Spleen (tissue), 11 donors: ENCODE data around the gene FUT8. TPM values are rescaled to one million over a fixed set of nuclear protein-coding genes. Genes with fewer than 3 reads are reported as not detected.

ENCODE experiments used
- DNase-seq: peaks from one replicate; pipeline ENCODE4 v3.0.0-alpha.2; 2020
- H3K27ac ChIP-seq, 8 donors: fragments of 200-600 bp; sonication (generic) in 7 of 8; 1 replicate in 4 of 8; 2 replicates in 4 of 8; pipeline versions ENCODE4 v1.5.0 to v1.8.0; 2016 to 2021; ENCODE audit warnings: inconsistent platforms in 4 of 8, mild to moderate bottlenecking in 4 of 8, moderate library complexity in 1 of 8
- H3K27me3 ChIP-seq, 7 donors: fragments of 200-600 bp; sonication (generic) in 6 of 7; replicated peaks in 1 of 7; 1 replicate in 4 of 7; 2 replicates in 3 of 7; pipeline versions ENCODE4 v1.5.0 to v1.8.0; 2016 to 2021; ENCODE audit warnings: inconsistent platforms in 3 of 7, mild to moderate bottlenecking in 1 of 7
- H3K36me3 ChIP-seq, 6 donors: fragments of 200-600 bp; sonication (generic) in 5 of 6; 1 replicate in 4 of 6; 2 replicates in 2 of 6; pipeline versions ENCODE4 v1.5.0 to v1.8.0; 2016 to 2021; ENCODE audit warnings: inconsistent platforms in 2 of 6
- H3K4me1 ChIP-seq, 6 donors: fragments of 200-600 bp; sonication (generic) in 5 of 6; 1 replicate in 3 of 6; 2 replicates in 3 of 6; pipeline versions ENCODE4 v1.5.0 to v1.8.0; 2016 to 2021; ENCODE audit warnings: inconsistent platforms in 3 of 6
- H3K4me3 ChIP-seq, 8 donors: fragments of 200-600 bp; sonication (generic) in 7 of 8; 1 replicate in 4 of 8; 2 replicates in 4 of 8; pipeline versions ENCODE4 v1.5.0 to v1.8.0; 2016 to 2021; ENCODE audit warnings: inconsistent platforms in 4 of 8, mild to moderate bottlenecking in 4 of 8, moderate library complexity in 2 of 8
- H3K9me3 ChIP-seq, 8 donors: fragments of 200-600 bp; sonication (generic) in 7 of 8; 1 replicate in 4 of 8; 2 replicates in 4 of 8; pipeline versions ENCODE4 v1.5.0 to v1.8.0; 2016 to 2021; ENCODE audit warnings: inconsistent platforms in 4 of 8
- POLR2A ChIP-seq, 3 donors: fragments of 450-650 bp; IDR thresholded peaks; one replicate each; pipeline ENCODE4 v1.5.1; 2017; ENCODE audit warnings: antibody characterized with exemption in 3 of 3, mild to moderate bottlenecking in 1 of 3
- POLR2AphosphoS5 ChIP-seq, 3 donors: sonication (generic); formaldehyde crosslinking; IDR thresholded peaks; one replicate each; pipeline ENCODE4 v1.5.1; 2017; ENCODE audit warnings: antibody characterized with exemption in 3 of 3
- WGBS, 5 donors: extraction: QIAGEN DNeasy Blood & Tissue Kit in 3 of 5; methylation state at CpG; one replicate each; pipeline versions ENCODE4 v1.1.5 to v1.1.7; 2013 to 2018; 5-methylcytosine and 5-hydroxymethylcytosine counted together
- intact Hi-C: fragments of 100-400 bp; cut with DNase I; formaldehyde crosslinking; loops from one replicate; pipeline ENCODE4 v1.15.0; 2023; ENCODE audit warnings: low total_unique reads
- microRNA-seq, 3 donors: library from miRNA; unstranded; fragments of <30 nt; microRNA quantifications; one replicate each; pipeline versions ENCODE4 to v1.1.0, GENCODE V29; 2019 to 2020
- polyA plus RNA-seq, 3 donors: library from polyadenylated mRNA; stranded (reverse); fragments of 200-250 nt; gene quantifications; one replicate each; pipeline ENCODE4 v1.2.1, GENCODE V29; 2013
- small RNA-seq, 4 donors: library from RNA; depleted of rRNA; stranded (forward); fragments of <200 nt; gene quantifications; one replicate each; pipeline ENCODE3, GENCODE V24; 2016
- total RNA-seq, 7 donors: library from RNA; depleted of rRNA in 3 of 7; stranded (reverse); fragments of >200 nt in 3 of 7; fragmentation: NEBNext Ultra II Directional in 4 of 7; extraction: Animal tissue kit (Norgen Biotek cat#: 25700) in 4 of 7; gene quantifications; one replicate each; pipeline versions ENCODE4 v1.1.0 to v1.2.1, GENCODE V29; 2016 to 2021
- TF ChIP-seq, protein P1 (sequence below), 11 experiments: fragments of 200-600 bp in 7 of 11; fragments of 450-650 bp in 4 of 11; sonication (generic) in 4 of 11; IDR thresholded peaks in 8 of 11; conservative IDR thresholded peaks in 3 of 11; 1 replicate in 7 of 11; 2 replicates in 4 of 11; pipeline versions ENCODE4 v1.4.0 to v1.8.0; 2016 to 2021; ENCODE audit warnings: antibody characterized with exemption in 11 of 11, inconsistent platforms in 4 of 11, mild to moderate bottlenecking in 1 of 11
- donor health status: healthy with polysubstance abuse.
- donor health status: DM: no; HTN: no; CAD: no; lungs with moderate emphysema.
- donor health status: DM: no; HTN: no; CAD: no.
- donor health status: Bipolar disorder and iron deficiency.
- donor health status: healthy.
- donor health status: DM: no; HTN: no; CAD: no.
- donor health status: DM: yes; HTN: yes; CAD: no.

FUT8 gene
- total and polyA plus RNA-seq, 10 donors: 9.4 to 75.1 (median 53.0) TPM

DNA sequence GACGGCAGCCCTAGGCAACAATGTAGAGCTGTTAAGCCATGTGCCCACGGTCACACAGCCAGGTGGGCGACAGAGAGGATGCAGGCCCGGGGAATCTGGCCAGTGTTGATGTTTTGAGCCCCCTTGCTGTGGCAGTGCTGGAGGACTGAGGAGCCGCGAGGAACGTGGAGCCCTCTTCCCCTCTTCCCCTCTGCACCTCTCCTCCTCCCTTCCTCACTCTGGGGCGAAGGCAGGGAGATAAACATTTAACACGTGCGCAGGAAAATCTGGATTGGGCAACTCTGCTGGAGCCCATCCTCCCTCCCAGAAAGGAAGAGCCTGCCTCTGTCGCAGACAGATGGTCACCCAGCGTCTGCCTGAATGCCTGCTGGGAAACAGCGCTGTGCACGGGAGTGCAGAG is 376.8 kb downstream of the FUT8 start:
- Histone ChIP-seq H3K27ac (no peak overlapping the region), H3K9me3 (no peaks in the 10 kb centered on the region), H3K27me3 (no peaks in the 10 kb centered on the region), H3K4me1 (peaks cover 0 to 5% (median 0%) of the 10 kb centered on the region in 6 donors), H3K36me3 (no peaks in the 10 kb centered on the region), H3K4me3 (no peak overlapping the region)
- TF ChIP-seq, protein P1, sequence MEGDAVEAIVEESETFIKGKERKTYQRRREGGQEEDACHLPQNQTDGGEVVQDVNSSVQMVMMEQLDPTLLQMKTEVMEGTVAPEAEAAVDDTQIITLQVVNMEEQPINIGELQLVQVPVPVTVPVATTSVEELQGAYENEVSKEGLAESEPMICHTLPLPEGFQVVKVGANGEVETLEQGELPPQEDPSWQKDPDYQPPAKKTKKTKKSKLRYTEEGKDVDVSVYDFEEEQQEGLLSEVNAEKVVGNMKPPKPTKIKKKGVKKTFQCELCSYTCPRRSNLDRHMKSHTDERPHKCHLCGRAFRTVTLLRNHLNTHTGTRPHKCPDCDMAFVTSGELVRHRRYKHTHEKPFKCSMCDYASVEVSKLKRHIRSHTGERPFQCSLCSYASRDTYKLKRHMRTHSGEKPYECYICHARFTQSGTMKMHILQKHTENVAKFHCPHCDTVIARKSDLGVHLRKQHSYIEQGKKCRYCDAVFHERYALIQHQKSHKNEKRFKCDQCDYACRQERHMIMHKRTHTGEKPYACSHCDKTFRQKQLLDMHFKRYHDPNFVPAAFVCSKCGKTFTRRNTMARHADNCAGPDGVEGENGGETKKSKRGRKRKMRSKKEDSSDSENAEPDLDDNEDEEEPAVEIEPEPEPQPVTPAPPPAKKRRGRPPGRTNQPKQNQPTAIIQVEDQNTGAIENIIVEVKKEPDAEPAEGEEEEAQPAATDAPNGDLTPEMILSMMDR (IDR thresholded peaks at IDR 0.05 in 8 of 11, conservative IDR thresholded peaks at IDR 0.05 in 3 of 11): no peak
- no peak for TF ChIP-seq POLR2AphosphoS5 (IDR thresholded peaks at IDR 0.05)
- TF ChIP-seq POLR2A (IDR thresholded peaks at IDR 0.05): no peak
- DNase-seq: no peak
- WGBS, 5 donors: 61 to 87% (median 82%) methylated on average over 14 of the region's 14 CpGs
- intact Hi-C loops: no loop called here

DNA sequence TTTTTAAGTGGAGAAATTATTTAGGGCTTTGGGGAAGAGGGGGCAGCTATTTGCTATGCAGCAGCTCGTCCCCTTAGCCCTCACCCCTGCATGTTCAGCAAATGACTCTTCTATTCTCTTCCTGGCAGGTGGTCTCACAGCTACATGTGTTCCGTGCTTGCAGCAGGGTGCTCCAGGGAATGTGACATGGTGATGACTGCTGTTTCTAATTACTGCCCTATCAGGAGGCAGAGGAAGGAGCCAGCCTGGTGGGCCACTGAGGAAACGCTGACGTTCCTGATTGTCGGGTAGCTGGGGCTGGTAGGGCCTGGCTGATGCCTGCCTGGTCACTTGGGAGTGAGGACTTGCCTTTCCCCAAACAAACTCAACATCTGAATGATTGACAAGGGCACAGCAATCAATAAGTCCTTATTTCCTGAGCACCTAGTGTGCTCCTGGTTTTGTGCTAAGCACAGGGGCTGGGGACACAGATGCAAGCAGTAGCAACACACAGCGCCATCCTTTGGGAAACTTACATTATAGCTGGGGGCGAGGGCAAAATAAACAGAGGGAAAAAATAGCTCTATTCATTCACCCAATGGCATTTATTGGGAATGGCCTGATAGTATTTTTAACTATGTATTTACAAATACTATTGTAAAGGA is 377.8 kb downstream of the FUT8 start:
- TF ChIP-seq POLR2A (IDR thresholded peaks at IDR 0.05) (no peak), POLR2AphosphoS5 (IDR thresholded peaks at IDR 0.05) (no peak)
- TF ChIP-seq, protein P1 (IDR thresholded peaks at IDR 0.05 in 8 of 11, conservative IDR thresholded peaks at IDR 0.05 in 3 of 11): no peak
- no peaks in the 10 kb centered on the region for H3K36me3 ChIP-seq
- no peak overlapping the region for H3K4me3 ChIP-seq
- no peaks in the 10 kb centered on the region for H3K27me3 ChIP-seq
- 81 to 89% (median 83%) methylated on average over 7 of the region's 7 CpGs for WGBS, 5 donors
- H3K27ac ChIP-seq: no peak overlapping the region
- no peaks in the 10 kb centered on the region for H3K9me3 ChIP-seq
- no peak for DNase-seq
- intact Hi-C loops: no loop called here
- peaks cover 0 to 5% (median 0%) of the 10 kb centered on the region in 6 donors for H3K4me1 ChIP-seq

DNA sequence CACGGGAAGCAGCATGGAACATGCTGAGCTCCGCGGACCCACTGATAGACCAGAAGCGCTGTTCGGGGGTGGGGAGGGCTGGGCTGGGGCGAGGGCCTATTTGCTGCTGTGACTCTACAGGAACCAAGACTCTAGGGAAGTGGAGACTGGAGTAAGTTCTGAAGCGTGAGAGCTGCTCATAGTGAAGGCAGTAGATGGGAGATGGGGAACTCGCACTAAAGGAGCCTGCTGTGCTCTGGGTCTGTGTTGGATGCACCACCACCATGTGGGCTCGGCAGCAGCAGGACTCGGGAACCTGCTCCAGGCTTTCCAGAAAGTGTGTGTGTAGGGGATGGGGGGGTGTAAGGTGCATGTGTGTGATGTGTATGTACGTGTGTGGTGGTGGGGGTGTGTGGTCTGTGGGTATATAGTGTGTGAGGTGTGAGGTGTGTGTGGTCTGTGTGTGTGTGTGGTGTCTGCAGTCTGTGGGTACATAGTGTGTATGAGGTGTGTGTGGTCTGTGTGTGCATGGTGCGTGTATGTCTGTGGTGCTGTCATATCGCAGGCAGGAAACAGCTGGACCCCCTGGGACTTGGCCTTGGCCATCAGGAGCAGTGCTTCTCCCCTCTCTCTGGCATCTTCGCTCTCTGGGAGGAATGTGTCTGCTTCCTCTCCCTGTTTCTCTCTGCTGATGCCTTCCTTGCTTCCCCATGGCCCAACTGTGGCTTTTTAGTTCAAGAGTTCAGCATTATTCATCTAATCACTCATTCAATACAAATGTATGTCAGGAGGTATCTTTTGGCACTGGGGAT is 378.9 kb downstream of the FUT8 start:
- H3K4me1 ChIP-seq: peaks cover 0 to 5% (median 0%) of the 10 kb centered on the region in 6 donors
- 37 to 68% (median 44%) methylated on average over 14 of the region's 14 CpGs for WGBS, 5 donors
- H3K9me3 ChIP-seq: no peaks in the 10 kb centered on the region
- H3K4me3 ChIP-seq: no peak overlapping the region
- TF ChIP-seq, protein P1 (IDR thresholded peaks at IDR 0.05 in 8 of 11, conservative IDR thresholded peaks at IDR 0.05 in 3 of 11): no peak
- TF ChIP-seq POLR2AphosphoS5 (IDR thresholded peaks at IDR 0.05): no peak
- TF ChIP-seq POLR2A (IDR thresholded peaks at IDR 0.05): no peak
- no peaks in the 10 kb centered on the region for H3K27me3 ChIP-seq
- H3K27ac ChIP-seq: no peak overlapping the region
- DNase-seq: no peak
- intact Hi-C loops: no loop called here
- no peaks in the 10 kb centered on the region for H3K36me3 ChIP-seq

DNA sequence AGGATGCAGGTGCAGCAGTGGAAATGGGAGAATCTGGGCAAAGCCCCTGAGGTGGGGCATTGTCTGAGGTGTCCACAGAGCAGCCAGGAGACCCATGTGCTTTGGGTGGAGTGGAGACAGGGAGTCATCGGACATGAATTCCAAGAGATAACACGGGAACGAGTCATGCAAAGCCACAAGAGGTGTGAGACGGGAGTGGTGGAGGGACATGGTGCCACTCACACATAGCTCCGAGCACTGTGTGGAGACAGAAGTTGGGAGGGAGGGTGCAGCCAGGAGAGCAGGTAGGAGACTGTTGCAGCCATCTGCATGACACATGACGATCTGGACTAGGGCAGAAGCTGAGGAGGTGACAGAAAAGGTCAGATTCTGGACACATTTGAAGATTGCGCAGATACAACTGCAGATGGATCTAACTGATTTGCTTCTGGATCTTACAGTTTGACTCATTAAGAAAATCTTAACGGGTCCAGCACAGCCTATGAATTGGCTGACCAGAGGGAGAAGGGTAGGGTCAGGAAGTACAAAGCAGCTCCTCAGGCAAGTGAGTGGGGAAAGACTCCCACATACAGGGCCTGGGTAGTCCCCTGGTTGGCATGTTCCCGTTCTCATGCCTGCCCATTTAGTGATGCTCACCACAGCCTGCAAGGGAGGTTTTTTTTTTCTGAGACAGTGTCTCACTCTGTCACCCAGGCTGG is 379.8 kb downstream of the FUT8 start:
- TF ChIP-seq POLR2A (IDR thresholded peaks at IDR 0.05): no peak
- no peaks in the 10 kb centered on the region for H3K9me3 ChIP-seq
- H3K36me3 ChIP-seq: no peaks in the 10 kb centered on the region
- no peaks in the 10 kb centered on the region for H3K27me3 ChIP-seq
- no peak overlapping the region for H3K4me3 ChIP-seq
- WGBS, 5 donors: 69 to 92% (median 85%) methylated on average over 9 of the region's 9 CpGs
- intact Hi-C loops: no loop called here
- peaks cover 0 to 5% (median 0%) of the 10 kb centered on the region in 6 donors for H3K4me1 ChIP-seq
- DNase-seq: no peak
- no peak overlapping the region for H3K27ac ChIP-seq

Small RNAs within 50 kb of the gene (microRNA-seq; reads per million reads assigned to microRNA genes)
- 0 to 1.8 (median 0.57) reads per million in 3 donors for gene MIR625

Small RNAs within 50 kb of the gene (small RNA-seq; reads per million reads assigned to genes)
- gene MIR625: 0 to 0.27 (median 0) reads per million in 4 donors
